PC-9 (cell line): ENCODE data around the gene SLC7A14.

Source experiments
- CTCF ChIP-seq: fragments of 200-600 bp; sonication (generic); conservative IDR thresholded peaks from 2 replicates; pipeline ENCODE4 v1.6.1; 2017; ENCODE audit warnings: mixed run types, antibody characterized with exemption, mild to moderate bottlenecking, moderate library complexity
- EZH2 ChIP-seq: fragments of 200-600 bp; sonication (generic); IDR thresholded peaks from 2 replicates; pipeline ENCODE4 v1.8.0; 2017; ENCODE audit warnings: antibody characterized with exemption, low read depth

GRCh38 chr3:170560717-170561382, 25.0 kb downstream of the SLC7A14 start:
- TF ChIP-seq CTCF (no peak), EZH2 (no peak)
